Coronary artery (tissue), 2 donors: ENCODE results near the gene SPEM1.

ENCODE experiments used
- DNase-seq: peaks from one replicate; pipeline ENCODE4 v3.0.0-alpha.2; 2017; ENCODE audit warnings: low spot score
- H3K27ac ChIP-seq, 2 donors: fragments of 200-600 bp; sonication (generic); one replicate each; pipeline ENCODE4 v1.5.1; 2016 to 2019
- H3K4me3 ChIP-seq: fragments of 200-600 bp; sonication (generic); 2 replicates; pipeline ENCODE4 v1.5.1; 2016; ENCODE audit warnings: mild to moderate bottlenecking, moderate library complexity
- CTCF ChIP-seq: fragments of 200-600 bp; sonication (generic); IDR thresholded peaks from one replicate; pipeline ENCODE4 v1.5.1; 2019; ENCODE audit warnings: antibody characterized with exemption

SPEM1 gene

GRCh38 chr17:7421186-7421585, 1.1 kb downstream of the SPEM1 start:
- no peak for TF ChIP-seq CTCF
- H3K27ac ChIP-seq = no peak overlapping the region
- DNase-seq = no peak
- H3K4me3 ChIP-seq = no peak overlapping the region

GRCh38 chr17:7423679-7424078, 3.6 kb downstream of the SPEM1 start:
- no peak for TF ChIP-seq CTCF
- DNase-seq = no peak
- H3K27ac ChIP-seq = no peak overlapping the region
- H3K4me3 ChIP-seq = no peak overlapping the region

- no peak for TF ChIP-seq CTCF
- Histone ChIP-seq H3K27ac (no peak within 1 kb of the TSS), H3K4me3 (no peak within 1 kb of the TSS)
- no peak for DNase-seq
Measured at GRCh38 chr17:7425316-7425715, 5.2 kb downstream of the SPEM1 start, which contains the start of gene SPEM2. Gene SPEM2, plus strand, starts transcription at chr17:7425616. Its CDS starts 73 bp downstream, at chr17:7425689.

- H3K27ac ChIP-seq = no peak overlapping the region
- no peak for TF ChIP-seq CTCF
- no peak for DNase-seq
- no peak overlapping the region for H3K4me3 ChIP-seq
Measured at GRCh38 chr17:7425756-7426155, 5.6 kb downstream of the SPEM1 start.

GRCh38 chr17:7426203-7426863, 6.2 kb downstream of the SPEM1 start:
- no peak for DNase-seq
- H3K4me3 ChIP-seq = no peak overlapping the region
- H3K27ac ChIP-seq = no peak overlapping the region
- TF ChIP-seq CTCF = no peak

- no peak for TF ChIP-seq CTCF
- no peak overlapping the region for H3K4me3 ChIP-seq
- DNase-seq = no peak
- H3K27ac ChIP-seq = no peak overlapping the region
Measured at GRCh38 chr17:7426896-7427489, 6.9 kb downstream of the SPEM1 start.

- Histone ChIP-seq H3K27ac (no peak overlapping the region), H3K4me3 (no peak overlapping the region)
- TF ChIP-seq CTCF = no peak
- no peak for DNase-seq
Measured at GRCh38 chr17:7427549-7427948, 7.4 kb downstream of the SPEM1 start.
